HepG2 (cell line): Measurements from ENCODE around the gene ZNF584. TPM values are rescaled to one million over a fixed set of nuclear protein-coding genes. Genes with fewer than 3 reads are reported as not detected.

ENCODE experiments used
- CENPT ChIP-seq: sonication (generic); formaldehyde crosslinking; IDR thresholded peaks from 2 replicates; pipeline ENCODE4 v1.8.0; 2022; ENCODE audit warnings: low read depth, mild to moderate bottlenecking, moderate library complexity, missing genetic modification reagents
- EP300 ChIP-seq, 3 experiments: sonication (generic) in 1 of 3; formaldehyde crosslinking in 1 of 3; IDR thresholded peaks; 2 replicates each; pipeline versions ENCODE4 v1.5.1 to v1.6.1; 2011 to 2020; ENCODE audit warnings: low read depth in 2 of 3, low read length in 2 of 3, borderline replicate concordance in 1 of 3, improper control_type of control experiment in 1 of 3, mild to moderate bottlenecking in 1 of 3, missing genetic modification reagents in 1 of 3, moderate library complexity in 1 of 3
- FOXA3 ChIP-seq: IDR thresholded peaks from 2 replicates; pipeline ENCODE4 v1.6.1; 2016; ENCODE audit warnings: missing genetic modification reagents, missing compliant biosample characterization
- FOXJ3 ChIP-seq: sonication (generic); formaldehyde crosslinking; IDR thresholded peaks from 2 replicates; pipeline ENCODE4 v1.4.0; 2020; ENCODE audit warnings: missing genetic modification reagents, mild to moderate bottlenecking, borderline replicate concordance
- FOXO1 ChIP-seq: sonication (generic); formaldehyde crosslinking; IDR thresholded peaks from 2 replicates; pipeline ENCODE4 v1.4.0; 2020; ENCODE audit warnings: missing genetic modification reagents
- GATA4 ChIP-seq: sonication (generic); IDR thresholded peaks from 2 replicates; pipeline ENCODE4 v1.6.1; 2016; ENCODE audit warnings: antibody characterized with exemption, low read depth, borderline replicate concordance
- HOXD1 ChIP-seq: sonication (generic); formaldehyde crosslinking; IDR thresholded peaks from 2 replicates; pipeline ENCODE4 v1.5.0; 2020; ENCODE audit warnings: missing genetic modification reagents
- IKZF1 ChIP-seq: fragments of 450-650 bp; IDR thresholded peaks from 2 replicates; pipeline ENCODE4 v1.7.1; 2016
- KLF16 ChIP-seq, 2 experiments: sonication (generic) in 1 of 2; formaldehyde crosslinking in 1 of 2; IDR thresholded peaks; 2 replicates each; pipeline versions ENCODE4 v1.6.1 to v1.8.0; 2016 to 2023; ENCODE audit warnings: missing genetic modification reagents in 2 of 2, missing compliant biosample characterization in 1 of 2
- MAFG ChIP-seq: sonication (generic); formaldehyde crosslinking; IDR thresholded peaks from 2 replicates; pipeline ENCODE4 v1.5.1; 2020; ENCODE audit warnings: mild to moderate bottlenecking, missing genetic modification reagents
- NRL ChIP-seq: sonication (generic); formaldehyde crosslinking; IDR thresholded peaks from 2 replicates; pipeline ENCODE4 v1.5.0; 2020; ENCODE audit warnings: missing genetic modification reagents, mild to moderate bottlenecking, moderate library complexity, borderline replicate concordance
- PPARG ChIP-seq: conservative IDR thresholded peaks from 2 replicates; pipeline ENCODE4 v1.6.1; 2016; ENCODE audit warnings: missing biosample characterization, missing genetic modification reagents
- RELA ChIP-seq: sonication (generic); formaldehyde crosslinking; IDR thresholded peaks from 2 replicates; pipeline ENCODE4 v1.4.0; 2020; ENCODE audit warnings: missing genetic modification reagents
- REPIN1 ChIP-seq: sonication (generic); formaldehyde crosslinking; IDR thresholded peaks from 2 replicates; pipeline ENCODE4 v1.8.0; 2022; ENCODE audit warnings: missing genetic modification reagents, low read depth, mild to moderate bottlenecking, borderline replicate concordance
- RFXANK ChIP-seq: IDR thresholded peaks from 2 replicates; pipeline ENCODE4 v1.6.1; 2016
- RXRB ChIP-seq: IDR thresholded peaks from 2 replicates; pipeline ENCODE4 v1.6.1; 2016; ENCODE audit warnings: borderline replicate concordance, missing genetic modification reagents, missing compliant biosample characterization
- ZFAT ChIP-seq: sonication (generic); formaldehyde crosslinking; conservative IDR thresholded peaks from 2 replicates; pipeline ENCODE4 v1.8.1; 2023; ENCODE audit warnings: missing genetic modification reagents, inconsistent platforms
- ZSCAN9 ChIP-seq: IDR thresholded peaks from 2 replicates; pipeline ENCODE4 v1.6.1; 2016; ENCODE audit warnings: borderline replicate concordance
- polyA plus RNA-seq, 8 experiments: library from polyadenylated mRNA; depleted of rRNA in 3 of 8; stranded (reverse) in 7 of 8; unstranded in 1 of 8; fragments of >200 nt; fragmentation: Illumina TruSeq in 4 of 8; extraction: Trizol in 4 of 8; gene quantifications; 2 replicates each; pipeline versions ENCODE4 v1.2.1 to v1.2.3, GENCODE V29; 2011 to 2016; ENCODE audit warnings: low read depth in 4 of 8, missing spikeins in 1 of 8, mixed read lengths in 1 of 8; ENCODE audit not compliant: insufficient read depth in 1 of 8
- total RNA-seq, 5 experiments: library from RNA; depleted of rRNA; stranded (reverse); fragments of >200 nt; fragmentation: Illumina TruSeq; extraction: Trizol; gene quantifications; 2 replicates each; pipeline ENCODE4 v1.2.3, GENCODE V29; 2016; ENCODE audit warnings: low read depth in 1 of 5
- TF ChIP-seq, protein P1 (sequence below): sonication (generic); formaldehyde crosslinking; IDR thresholded peaks from 2 replicates; pipeline ENCODE4 v1.8.0; 2022; ENCODE audit warnings: mild to moderate bottlenecking, missing genetic modification reagents, moderate library complexity
- TF ChIP-seq, protein P2 (sequence below): sonication (generic); formaldehyde crosslinking; IDR thresholded peaks from 2 replicates; pipeline ENCODE4 v1.5.1; 2020; ENCODE audit warnings: missing genetic modification reagents, mild to moderate bottlenecking, borderline replicate concordance
- TF ChIP-seq, protein P3 (sequence below): sonication (generic); IDR thresholded peaks from 2 replicates; pipeline ENCODE4 v1.6.1; 2016; ENCODE audit warnings: low read depth, borderline replicate concordance
- TF ChIP-seq, protein P4 (sequence below): sonication (generic); formaldehyde crosslinking; IDR thresholded peaks from 2 replicates; pipeline ENCODE4 v1.4.0; 2020; ENCODE audit warnings: missing genetic modification reagents
- TF ChIP-seq, protein P5 (sequence below): sonication (generic); formaldehyde crosslinking; IDR thresholded peaks from 2 replicates; pipeline ENCODE4 v1.8.1; 2023; ENCODE audit warnings: mild to moderate bottlenecking, moderate library complexity, missing genetic modification reagents

The ZNF584 gene
- total and polyA plus RNA-seq, 2 of the 13 experiments (the other 11 are each of a cell fraction or from before 2014, with no cell fraction given) = 2.4 to 7.0 TPM

DNA sequence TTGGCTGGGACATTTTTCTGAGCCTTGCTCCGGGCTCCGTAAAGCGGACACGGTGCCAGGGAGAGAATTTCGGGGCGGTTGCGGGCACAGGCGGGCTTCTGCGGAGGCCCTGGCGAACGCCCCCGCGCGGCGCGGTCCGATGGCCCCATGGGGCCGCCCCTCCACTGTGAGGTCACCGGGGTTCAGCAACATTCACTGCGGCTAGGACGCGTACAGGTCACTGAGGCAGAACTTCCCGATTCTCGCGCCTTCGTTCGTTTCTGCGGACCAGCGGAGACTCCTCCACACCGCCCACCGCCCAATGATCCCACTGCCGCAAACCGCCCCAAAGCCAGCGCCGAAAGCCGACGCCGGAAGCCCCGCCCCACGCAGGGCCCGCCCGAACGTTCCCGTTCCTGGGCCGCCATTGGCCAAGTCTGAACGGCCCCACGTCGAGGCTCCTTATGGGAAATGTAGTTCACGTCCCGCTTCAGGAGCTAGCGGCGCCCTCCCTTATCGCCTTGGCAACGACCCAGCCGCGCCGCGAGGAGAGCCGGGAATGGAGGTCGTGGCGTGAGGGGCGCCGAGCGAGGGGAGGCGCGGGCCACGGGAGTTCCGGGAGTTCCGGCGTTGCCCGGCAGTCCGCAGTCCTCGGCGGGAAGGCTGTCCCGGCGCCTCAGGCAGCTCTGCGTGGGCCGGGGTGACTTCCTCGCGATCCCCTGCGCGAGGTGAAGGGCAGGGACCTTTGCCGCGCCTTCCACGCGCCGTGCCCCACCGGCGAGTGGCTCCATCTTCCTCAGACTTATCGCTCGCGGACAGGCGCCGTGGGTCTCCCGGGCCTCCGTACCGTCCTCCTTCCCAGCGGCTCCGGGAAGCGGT, at the start of gene ZNF584 (continued):
- TF ChIP-seq, protein P1, sequence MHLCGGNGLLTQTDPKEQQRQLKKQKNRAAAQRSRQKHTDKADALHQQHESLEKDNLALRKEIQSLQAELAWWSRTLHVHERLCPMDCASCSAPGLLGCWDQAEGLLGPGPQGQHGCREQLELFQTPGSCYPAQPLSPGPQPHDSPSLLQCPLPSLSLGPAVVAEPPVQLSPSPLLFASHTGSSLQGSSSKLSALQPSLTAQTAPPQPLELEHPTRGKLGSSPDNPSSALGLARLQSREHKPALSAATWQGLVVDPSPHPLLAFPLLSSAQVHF = no peak
- peak; percentile 75; the same call in 1 of the 2 replicates for TF ChIP-seq CENPT (CRISPR knock-in tag)
- TF ChIP-seq HOXD1 (CRISPR knock-in tag) = no peak
- peak; percentile 53; the same call in 1 of the 2 replicates for TF ChIP-seq NRL (CRISPR knock-in tag)
- no peak for TF ChIP-seq EP300 (IDR thresholded peaks at IDR 0.05; ENCODE audit: low read depth in 2 of 2, low read length in 2 of 2)
- no peak for TF ChIP-seq EP300 (CRISPR knock-in tag; IDR thresholded peaks at IDR 0.05; ENCODE audit: borderline replicate concordance)
- TF ChIP-seq FOXJ3 = peak; percentile 35; the same call in 1 of the 2 replicates
- no peak for TF ChIP-seq PPARG (CRISPR knock-in tag)
- TF ChIP-seq RFXANK (CRISPR knock-in tag) = peak; percentile 14; the same call in 1 of the 2 replicates
- TF ChIP-seq, protein P2, sequence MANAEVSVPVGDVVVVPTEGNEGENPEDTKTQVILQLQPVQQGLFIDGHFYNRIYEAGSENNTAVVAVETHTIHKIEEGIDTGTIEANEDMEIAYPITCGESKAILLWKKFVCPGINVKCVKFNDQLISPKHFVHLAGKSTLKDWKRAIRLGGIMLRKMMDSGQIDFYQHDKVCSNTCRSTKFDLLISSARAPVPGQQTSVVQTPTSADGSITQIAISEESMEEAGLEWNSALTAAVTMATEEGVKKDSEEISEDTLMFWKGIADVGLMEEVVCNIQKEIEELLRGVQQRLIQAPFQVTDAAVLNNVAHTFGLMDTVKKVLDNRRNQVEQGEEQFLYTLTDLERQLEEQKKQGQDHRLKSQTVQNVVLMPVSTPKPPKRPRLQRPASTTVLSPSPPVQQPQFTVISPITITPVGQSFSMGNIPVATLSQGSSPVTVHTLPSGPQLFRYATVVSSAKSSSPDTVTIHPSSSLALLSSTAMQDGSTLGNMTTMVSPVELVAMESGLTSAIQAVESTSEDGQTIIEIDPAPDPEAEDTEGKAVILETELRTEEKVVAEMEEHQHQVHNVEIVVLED (CRISPR knock-in tag) = peak; percentile 100
- peak; percentile 54; the same call in 1 of the 2 replicates for TF ChIP-seq REPIN1 (CRISPR knock-in tag)
- peak; percentile 53 to 56; a peak in 1 of 4 replicates for TF ChIP-seq KLF16 (CRISPR knock-in tag; IDR thresholded peaks at IDR 0.05)
- TF ChIP-seq FOXO1 (CRISPR knock-in tag) = 0 out of 2 replicates have a peak, but pooled peaks have one; percentile 4
- TF ChIP-seq IKZF1 = no peak
- no peak for TF ChIP-seq ZFAT (CRISPR knock-in tag)
- TF ChIP-seq RELA (CRISPR knock-in tag) = no peak
- TF ChIP-seq, protein P3, sequence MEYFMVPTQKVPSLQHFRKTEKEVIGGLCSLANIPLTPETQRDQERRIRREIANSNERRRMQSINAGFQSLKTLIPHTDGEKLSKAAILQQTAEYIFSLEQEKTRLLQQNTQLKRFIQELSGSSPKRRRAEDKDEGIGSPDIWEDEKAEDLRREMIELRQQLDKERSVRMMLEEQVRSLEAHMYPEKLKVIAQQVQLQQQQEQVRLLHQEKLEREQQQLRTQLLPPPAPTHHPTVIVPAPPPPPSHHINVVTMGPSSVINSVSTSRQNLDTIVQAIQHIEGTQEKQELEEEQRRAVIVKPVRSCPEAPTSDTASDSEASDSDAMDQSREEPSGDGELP = peak; percentile 27; the same call in 1 of the 2 replicates
- no peak for TF ChIP-seq ZSCAN9 (CRISPR knock-in tag)
- TF ChIP-seq GATA4 = peak; percentile 69; the same call in 1 of the 2 replicates
- no peak for TF ChIP-seq RXRB (CRISPR knock-in tag)
- TF ChIP-seq, protein P4, sequence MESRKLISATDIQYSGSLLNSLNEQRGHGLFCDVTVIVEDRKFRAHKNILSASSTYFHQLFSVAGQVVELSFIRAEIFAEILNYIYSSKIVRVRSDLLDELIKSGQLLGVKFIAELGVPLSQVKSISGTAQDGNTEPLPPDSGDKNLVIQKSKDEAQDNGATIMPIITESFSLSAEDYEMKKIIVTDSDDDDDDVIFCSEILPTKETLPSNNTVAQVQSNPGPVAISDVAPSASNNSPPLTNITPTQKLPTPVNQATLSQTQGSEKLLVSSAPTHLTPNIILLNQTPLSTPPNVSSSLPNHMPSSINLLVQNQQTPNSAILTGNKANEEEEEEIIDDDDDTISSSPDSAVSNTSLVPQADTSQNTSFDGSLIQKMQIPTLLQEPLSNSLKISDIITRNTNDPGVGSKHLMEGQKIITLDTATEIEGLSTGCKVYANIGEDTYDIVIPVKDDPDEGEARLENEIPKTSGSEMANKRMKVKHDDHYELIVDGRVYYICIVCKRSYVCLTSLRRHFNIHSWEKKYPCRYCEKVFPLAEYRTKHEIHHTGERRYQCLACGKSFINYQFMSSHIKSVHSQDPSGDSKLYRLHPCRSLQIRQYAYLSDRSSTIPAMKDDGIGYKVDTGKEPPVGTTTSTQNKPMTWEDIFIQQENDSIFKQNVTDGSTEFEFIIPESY (CRISPR knock-in tag) = no peak
- TF ChIP-seq FOXA3 (CRISPR knock-in tag) = peak; percentile 30
- TF ChIP-seq, protein P5, sequence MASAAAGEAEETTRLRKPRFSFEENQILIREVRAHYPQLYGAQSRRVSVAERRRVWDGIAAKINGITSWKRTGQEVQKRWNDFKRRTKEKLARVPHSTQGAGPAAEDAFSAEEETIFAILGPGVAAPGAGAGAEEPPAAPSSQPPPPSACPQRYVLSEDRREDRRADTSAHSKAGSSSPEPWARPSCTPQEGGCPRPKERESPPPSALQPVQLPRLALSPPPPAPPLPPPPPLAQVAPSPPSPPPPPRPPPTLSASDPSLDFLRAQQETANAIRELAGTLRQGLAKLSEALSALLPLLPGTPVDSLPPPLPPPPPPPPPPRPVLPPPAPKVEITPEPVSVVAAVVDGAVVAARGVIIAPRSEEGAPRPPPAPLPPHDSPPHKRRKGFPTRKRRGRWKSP (CRISPR knock-in tag) = peak; percentile 65
- 0 out of 2 replicates have a peak, but pooled peaks have one; percentile 32 for TF ChIP-seq MAFG (CRISPR knock-in tag)
